HepG2 (cell line): ENCODE data around the gene CCDC88C. TPM values are rescaled to one million over a fixed set of nuclear protein-coding genes. Genes with fewer than 3 reads are reported as not detected.

Experiments
- ATAC-seq: fragments of 200-7000 bp; cut with Tn5 transposase; 3 replicates; pipeline ENCODE4 v1.9.1; 2020; ENCODE audit warnings: mild to moderate bottlenecking, moderate library complexity
- BruUV-seq: library from RNA; stranded (reverse); fragments of 400-500 nt; replicated peaks from 2 replicates; lab custom pipeline; 2021; lab: Mats Ljungman, UMichigan
- CTCF ChIA-PET: fragments of 300-600 bp; formaldehyde crosslinking; extraction: SDS; loops from one replicate; lab custom pipeline; 2021; ENCODE audit warnings: low total read pairs, inconsistent platforms, low intra/inter-chr PET ratio; lab: Yijun Ruan, JAX
- POLR2A ChIA-PET: fragments of 350-600 bp; sonication (Branson Sonifier 250); formaldehyde crosslinking; loops from one replicate; lab custom pipeline; 2020; ENCODE audit warnings: antibody characterized with exemption, inconsistent platforms; lab: Yijun Ruan, JAX
- DNase-seq: peaks from one replicate; pipeline ENCODE4 v3.0.0-alpha.2; 2015; ENCODE audit warnings: low spot score
- FAIRE-seq: peaks from 3 replicates; lab custom pipeline; 2011; peaks lifted over from hg19 to GRCh38; lab: Jason Lieb, UNC
- H2AFZ ChIP-seq: one replicate; pipeline ENCODE4 v1.6.1; 2011; ENCODE audit warnings: low read length, inconsistent platforms
- H3K27ac ChIP-seq: fragments of 300-600 bp; 3 replicates; pipeline ENCODE4 v1.8.0; 2011; ENCODE audit warnings: mixed run types, mild to moderate bottlenecking, mixed read lengths, low read length, inconsistent platforms; ENCODE audit not compliant: insufficient read depth; ENCODE audit errors: extremely low read length
- H3K27me3 ChIP-seq, 2 experiments: fragments of 200-600 bp in 1 of 2; 2 replicates in 1 of 2; 3 replicates in 1 of 2; pipeline versions ENCODE4 v1.6.0 to v1.8.0; 2011; ENCODE audit warnings: low read length in 2 of 2, mild to moderate bottlenecking in 2 of 2, moderate library complexity in 2 of 2, inconsistent platforms in 1 of 2; ENCODE audit not compliant: insufficient read depth in 2 of 2, control insufficient read depth in 1 of 2
- H3K36me3 ChIP-seq, 2 experiments: fragments of 200-600 bp in 1 of 2; replicated peaks in 1 of 2; 2 replicates in 1 of 2; 3 replicates in 1 of 2; pipeline versions ENCODE4 v1.5.1 to v1.8.0; 2011; ENCODE audit warnings: low read length in 2 of 2, inconsistent platforms in 1 of 2; ENCODE audit not compliant: insufficient read depth in 2 of 2, control insufficient read depth in 1 of 2
- H3K4me1 ChIP-seq: 2 replicates; pipeline ENCODE4 v1.5.1; 2012; ENCODE audit warnings: low read length, inconsistent platforms; ENCODE audit not compliant: insufficient read depth
- H3K4me2 ChIP-seq: 2 replicates; pipeline ENCODE4 v1.6.0; 2011; ENCODE audit warnings: low read depth, low read length, inconsistent platforms
- H3K4me3 ChIP-seq, 3 experiments: fragments of 200-600 bp in 1 of 3; sonication (generic), shearing (Covaris generic) in 1 of 3; replicated peaks in 1 of 3; 2 replicates each; pipeline ENCODE4 v1.5.1; 2011 to 2016; ENCODE audit warnings: low read length in 3 of 3, inconsistent platforms in 2 of 3, low read depth in 2 of 3, mild to moderate bottlenecking in 2 of 3, control low read depth in 1 of 3, mixed read lengths in 1 of 3; ENCODE audit not compliant: insufficient read depth in 1 of 3
- H3K79me2 ChIP-seq: one replicate; pipeline ENCODE4 v1.6.1; 2011; ENCODE audit warnings: low read length, inconsistent platforms; ENCODE audit not compliant: insufficient read depth
- H3K9ac ChIP-seq: 2 replicates; pipeline ENCODE4 v1.6.0; 2011; ENCODE audit warnings: mild to moderate bottlenecking, low read depth, low read length, inconsistent platforms; ENCODE audit not compliant: insufficient read depth
- H3K9me3 ChIP-seq: 2 replicates; pipeline ENCODE4 v1.5.1; 2012; ENCODE audit warnings: mild to moderate bottlenecking, low read length
- H4K20me1 ChIP-seq: 2 replicates; pipeline ENCODE4 v1.6.0; 2011; ENCODE audit warnings: inconsistent platforms, mild to moderate bottlenecking, low read length, moderate library complexity; ENCODE audit not compliant: insufficient read depth
- AGO1 ChIP-seq: fragments of 200-400 bp; formaldehyde crosslinking; IDR thresholded peaks from 2 replicates; pipeline ENCODE4 v1.6.1; 2017; ENCODE audit warnings: mild to moderate bottlenecking, low read depth, low read length, moderate library complexity; ENCODE audit not compliant: poor library complexity, severe bottlenecking
- ARHGAP35 ChIP-seq: sonication (generic); formaldehyde crosslinking; IDR thresholded peaks from 2 replicates; pipeline ENCODE4 v1.9.0; 2022; ENCODE audit warnings: mild to moderate bottlenecking, inconsistent platforms, moderate library complexity, missing genetic modification reagents, borderline replicate concordance
- ATRX ChIP-seq: sonication (generic); formaldehyde crosslinking; IDR thresholded peaks from 2 replicates; pipeline ENCODE4 v1.4.0; 2020; ENCODE audit warnings: missing genetic modification reagents, borderline replicate concordance
- SALL2 ChIP-seq: sonication (generic); formaldehyde crosslinking; IDR thresholded peaks from 2 replicates; pipeline ENCODE4 v1.8.1; 2023; ENCODE audit warnings: mild to moderate bottlenecking, missing genetic modification reagents, inconsistent platforms
- SRF ChIP-seq: IDR thresholded peaks from 2 replicates; pipeline ENCODE4 v1.6.1; 2011; ENCODE audit warnings: mild to moderate bottlenecking, low read depth, low read length, moderate library complexity
- ZFX ChIP-seq: sonication (generic); formaldehyde crosslinking; IDR thresholded peaks from 2 replicates; pipeline ENCODE4 v1.4.0; 2020; ENCODE audit warnings: mild to moderate bottlenecking, low read depth, missing genetic modification reagents, moderate library complexity
- ZNF225 ChIP-seq: sonication (generic); formaldehyde crosslinking; IDR thresholded peaks from 2 replicates; pipeline ENCODE4 v1.4.0; 2020; ENCODE audit warnings: mild to moderate bottlenecking, missing genetic modification reagents
- ZNF460 ChIP-seq: sonication (generic); formaldehyde crosslinking; IDR thresholded peaks from 2 replicates; pipeline ENCODE4 v1.5.1; 2020; ENCODE audit warnings: missing genetic modification reagents, mild to moderate bottlenecking, borderline replicate concordance
- WGBS: methylation state at CpG from one replicate; pipeline ENCODE4 v1.1.6; 2017; ENCODE audit warnings: low lambda C conversion rate; 5-methylcytosine and 5-hydroxymethylcytosine counted together
- in situ Hi-C: cut with HindIII; loops from 2 replicates; pipeline ENCODE4 v1.10.0; 2017; ENCODE audit warnings: low pct_unique_long_range_greater_than_20kb; ENCODE audit not compliant: extremely low pct_ligation_motif_present
- intact Hi-C: fragments of 100-400 bp; cut with micrococcal nuclease; formaldehyde crosslinking; loops from one replicate; pipeline ENCODE4 v1.10.0; 2022; ENCODE audit not compliant: unreplicated experiment
- polyA plus RNA-seq, 8 experiments: library from polyadenylated mRNA; depleted of rRNA in 3 of 8; stranded (reverse) in 7 of 8; unstranded in 1 of 8; fragments of >200 nt; fragmentation: Illumina TruSeq in 4 of 8; extraction: Trizol in 4 of 8; gene quantifications; 2 replicates each; pipeline versions ENCODE4 v1.2.1 to v1.2.3, GENCODE V29; 2011 to 2016; ENCODE audit warnings: low read depth in 4 of 8, missing spikeins in 1 of 8, mixed read lengths in 1 of 8; ENCODE audit not compliant: insufficient read depth in 1 of 8
- total RNA-seq, 5 experiments: library from RNA; depleted of rRNA; stranded (reverse); fragments of >200 nt; fragmentation: Illumina TruSeq; extraction: Trizol; gene quantifications; 2 replicates each; pipeline ENCODE4 v1.2.3, GENCODE V29; 2016; ENCODE audit warnings: low read depth in 1 of 5
- TF ChIP-seq, protein P1 (sequence below): sonication (generic); formaldehyde crosslinking; IDR thresholded peaks from 2 replicates; pipeline ENCODE4 v1.5.1; 2020; ENCODE audit warnings: mild to moderate bottlenecking, moderate library complexity, missing genetic modification reagents
- TF ChIP-seq, protein P2 (sequence below): sonication (generic); formaldehyde crosslinking; IDR thresholded peaks from 2 replicates; pipeline ENCODE4 v1.4.0; 2020; ENCODE audit warnings: missing genetic modification reagents
- TF ChIP-seq, protein P3 (sequence below), 2 experiments: sonication (generic) in 1 of 2; formaldehyde crosslinking in 1 of 2; IDR thresholded peaks; 2 replicates each; pipeline versions ENCODE4 v1.6.1 to v1.9.0; 2014 to 2022; ENCODE audit warnings: antibody characterized with exemption in 1 of 2, borderline replicate concordance in 1 of 2, inconsistent platforms in 1 of 2, low read depth in 1 of 2, missing genetic modification reagents in 1 of 2

The CCDC88C gene
- total and polyA plus RNA-seq, 2 of the 13 experiments (the other 11 are each of a cell fraction or from before 2014, with no cell fraction given): 3.6 to 11.7 TPM

DNA sequence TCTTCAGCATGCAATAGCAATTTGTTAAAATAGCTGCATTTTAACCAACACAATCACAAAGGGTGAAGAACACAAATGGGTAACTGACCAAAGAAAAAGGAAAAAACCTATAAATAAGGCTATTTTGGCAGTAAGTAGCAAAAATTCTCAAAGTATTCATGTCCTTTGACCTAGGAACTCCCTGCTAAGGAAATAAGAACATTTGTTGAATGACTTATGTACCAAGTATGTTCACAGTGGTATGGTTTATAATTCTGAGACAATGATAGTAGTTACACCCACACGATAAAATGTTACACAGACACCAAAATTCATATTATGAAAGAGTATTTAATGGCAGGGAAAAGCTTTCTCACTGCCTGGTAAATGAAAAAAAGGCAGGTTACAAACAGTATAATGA is 16.9 kb downstream of the CCDC88C start:
- CTCF ChIA-PET: no interaction called here
- POLR2A ChIA-PET: no interaction called here
- Histone ChIP-seq H2AFZ (no peak overlapping the region), H3K27ac (no peak overlapping the region), H3K4me2 (no peak overlapping the region), H3K36me3 (no peaks in the 10 kb centered on the region), H3K4me1 (peaks cover 22% of the 10 kb centered on the region), H4K20me1 (no peaks in the 10 kb centered on the region), H3K4me3 (no peak overlapping the region), H3K9ac (no peak overlapping the region), H3K79me2 (peaks cover 34% of the 10 kb centered on the region), H3K9me3 (no peaks in the 10 kb centered on the region), H3K27me3 (no peaks in the 10 kb centered on the region)
- TF ChIP-seq, protein P1, sequence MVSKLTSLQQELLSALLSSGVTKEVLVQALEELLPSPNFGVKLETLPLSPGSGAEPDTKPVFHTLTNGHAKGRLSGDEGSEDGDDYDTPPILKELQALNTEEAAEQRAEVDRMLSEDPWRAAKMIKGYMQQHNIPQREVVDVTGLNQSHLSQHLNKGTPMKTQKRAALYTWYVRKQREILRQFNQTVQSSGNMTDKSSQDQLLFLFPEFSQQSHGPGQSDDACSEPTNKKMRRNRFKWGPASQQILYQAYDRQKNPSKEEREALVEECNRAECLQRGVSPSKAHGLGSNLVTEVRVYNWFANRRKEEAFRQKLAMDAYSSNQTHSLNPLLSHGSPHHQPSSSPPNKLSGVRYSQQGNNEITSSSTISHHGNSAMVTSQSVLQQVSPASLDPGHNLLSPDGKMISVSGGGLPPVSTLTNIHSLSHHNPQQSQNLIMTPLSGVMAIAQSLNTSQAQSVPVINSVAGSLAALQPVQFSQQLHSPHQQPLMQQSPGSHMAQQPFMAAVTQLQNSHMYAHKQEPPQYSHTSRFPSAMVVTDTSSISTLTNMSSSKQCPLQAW: no peak
- TF ChIP-seq, protein P2, sequence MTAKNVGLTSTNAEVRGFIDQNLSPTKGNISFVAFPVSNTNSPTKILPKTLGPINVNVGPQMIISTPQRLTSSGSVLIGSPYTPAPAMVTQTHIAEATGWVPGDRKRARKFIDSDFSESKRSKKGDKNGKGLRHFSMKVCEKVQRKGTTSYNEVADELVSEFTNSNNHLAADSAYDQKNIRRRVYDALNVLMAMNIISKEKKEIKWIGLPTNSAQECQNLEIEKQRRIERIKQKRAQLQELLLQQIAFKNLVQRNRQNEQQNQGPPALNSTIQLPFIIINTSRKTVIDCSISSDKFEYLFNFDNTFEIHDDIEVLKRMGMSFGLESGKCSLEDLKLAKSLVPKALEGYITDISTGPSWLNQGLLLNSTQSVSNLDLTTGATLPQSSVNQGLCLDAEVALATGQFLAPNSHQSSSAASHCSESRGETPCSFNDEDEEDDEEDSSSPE (CRISPR knock-in tag): no peak
- TF ChIP-seq AGO1 (no peak), ZNF460 (CRISPR knock-in tag) (no peak), ZNF225 (no peak), SRF (no peak), ATRX (CRISPR knock-in tag) (no peak), ZFX (CRISPR knock-in tag) (no peak), ARHGAP35 (CRISPR knock-in tag) (no peak), SALL2 (CRISPR knock-in tag) (no peak)
- TF ChIP-seq, protein P3, sequence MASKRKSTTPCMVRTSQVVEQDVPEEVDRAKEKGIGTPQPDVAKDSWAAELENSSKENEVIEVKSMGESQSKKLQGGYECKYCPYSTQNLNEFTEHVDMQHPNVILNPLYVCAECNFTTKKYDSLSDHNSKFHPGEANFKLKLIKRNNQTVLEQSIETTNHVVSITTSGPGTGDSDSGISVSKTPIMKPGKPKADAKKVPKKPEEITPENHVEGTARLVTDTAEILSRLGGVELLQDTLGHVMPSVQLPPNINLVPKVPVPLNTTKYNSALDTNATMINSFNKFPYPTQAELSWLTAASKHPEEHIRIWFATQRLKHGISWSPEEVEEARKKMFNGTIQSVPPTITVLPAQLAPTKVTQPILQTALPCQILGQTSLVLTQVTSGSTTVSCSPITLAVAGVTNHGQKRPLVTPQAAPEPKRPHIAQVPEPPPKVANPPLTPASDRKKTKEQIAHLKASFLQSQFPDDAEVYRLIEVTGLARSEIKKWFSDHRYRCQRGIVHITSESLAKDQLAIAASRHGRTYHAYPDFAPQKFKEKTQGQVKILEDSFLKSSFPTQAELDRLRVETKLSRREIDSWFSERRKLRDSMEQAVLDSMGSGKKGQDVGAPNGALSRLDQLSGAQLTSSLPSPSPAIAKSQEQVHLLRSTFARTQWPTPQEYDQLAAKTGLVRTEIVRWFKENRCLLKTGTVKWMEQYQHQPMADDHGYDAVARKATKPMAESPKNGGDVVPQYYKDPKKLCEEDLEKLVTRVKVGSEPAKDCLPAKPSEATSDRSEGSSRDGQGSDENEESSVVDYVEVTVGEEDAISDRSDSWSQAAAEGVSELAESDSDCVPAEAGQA (IDR thresholded peaks at IDR 0.05; ENCODE audit: low read depth): no peak
- TF ChIP-seq, protein P3 (CRISPR knock-in tag; IDR thresholded peaks at IDR 0.05; ENCODE audit: borderline replicate concordance): no peak
- FAIRE-seq: no peak
- 90% methylated on average over 1 of the region's 1 CpG for WGBS
- in situ Hi-C loops (no loop called here), intact Hi-C loops (no loop called here)
- no TSS peak for BruUV-seq
- ATAC-seq: no peak
- no peak for DNase-seq
